H1 (cell line): ENCODE data around the gene PARP4. TPM values are rescaled to one million over a fixed set of nuclear protein-coding genes. Genes with fewer than 3 reads are reported as not detected.
"Not testable (repeated sequence)": the region's sequence is repeated elsewhere in the genome, so short reads cannot be mapped to it uniquely, and the experiment has no call there.

Experiments
- CTCF ChIA-PET: fragments of 300-600 bp; sonication (Branson Sonifier 250); formaldehyde crosslinking; loops from one replicate; lab custom pipeline; 2021; ENCODE audit not compliant: partially characterized antibody; lab: Charles Lee
- POLR2A ChIA-PET: fragments of 300-600 bp; sonication (Branson Sonifier 250); formaldehyde crosslinking; loops from one replicate; lab custom pipeline; 2021; ENCODE audit warnings: inconsistent platforms; ENCODE audit not compliant: partially characterized antibody; lab: Charles Lee
- DNase-seq, 2 experiments: peaks; one replicate each; pipeline versions ENCODE4 v3.0.0 to v3.0.0-alpha.2; 2010 to 2022; ENCODE audit warnings: low spot score in 2 of 2, low read depth in 1 of 2, mixed read lengths in 1 of 2
- FAIRE-seq: peaks from 2 replicates; lab custom pipeline; 2011; peaks lifted over from hg19 to GRCh38; lab: Jason Lieb, UNC
- H2AFZ ChIP-seq: 2 replicates; pipeline ENCODE4 v1.8.1; 2012; ENCODE audit warnings: low read length, inconsistent platforms
- H2AK5ac ChIP-seq: 2 replicates; pipeline ENCODE4 v1.6.1; 2013; ENCODE audit warnings: low read depth, low read length
- H2BK120ac ChIP-seq: replicated peaks from 2 replicates; pipeline ENCODE3; 2013; ENCODE audit warnings: low read depth, low read length, inconsistent platforms
- H2BK12ac ChIP-seq: 2 replicates; pipeline ENCODE4 v1.6.1; 2013; ENCODE audit warnings: low read depth, low read length
- H2BK15ac ChIP-seq: 2 replicates; pipeline ENCODE4 v1.6.1; 2013; ENCODE audit warnings: low read length
- H2BK20ac ChIP-seq: 2 replicates; pipeline ENCODE4 v1.6.1; 2013; ENCODE audit warnings: low read length
- H2BK5ac ChIP-seq: 2 replicates; pipeline ENCODE4 v1.6.1; 2013; ENCODE audit warnings: low read depth, low read length
- H3K14ac ChIP-seq: 2 replicates; pipeline ENCODE4 v1.6.1; 2013; ENCODE audit warnings: inconsistent platforms; ENCODE audit not compliant: insufficient read length
- H3K18ac ChIP-seq: 2 replicates; pipeline ENCODE4 v1.6.1; 2013; ENCODE audit warnings: low read length; ENCODE audit errors: extremely low read depth
- H3K23ac ChIP-seq: 2 replicates; pipeline ENCODE4 v1.6.1; 2013; ENCODE audit warnings: inconsistent platforms; ENCODE audit not compliant: insufficient read length
- H3K23me2 ChIP-seq: 2 replicates; pipeline ENCODE4 v1.6.1; 2013; ENCODE audit warnings: low read depth, low read length
- H3K27ac ChIP-seq: 2 replicates; pipeline ENCODE4 v1.6.1; 2011; ENCODE audit warnings: low read depth, low read length, inconsistent platforms
- H3K27me3 ChIP-seq, 4 experiments: replicated peaks in 1 of 4; 1 replicate in 1 of 4; 2 replicates in 3 of 4; pipeline versions ENCODE4 v1.6.1 to v1.8.1; 2011 to 2013; ENCODE audit warnings: low read length in 3 of 4, mild to moderate bottlenecking in 3 of 4, inconsistent platforms in 2 of 4, mixed read lengths in 2 of 4, moderate library complexity in 1 of 4; ENCODE audit not compliant: control insufficient read depth in 3 of 4, insufficient read depth in 3 of 4; ENCODE audit errors: extremely low read depth in 1 of 4
- H3K36me3 ChIP-seq, 4 experiments: 2 replicates each; pipeline versions ENCODE4 v1.6.1 to v1.8.1; 2011 to 2013; ENCODE audit warnings: mild to moderate bottlenecking in 4 of 4, low read length in 3 of 4, moderate library complexity in 2 of 4, control low read depth in 1 of 4, inconsistent platforms in 1 of 4; ENCODE audit not compliant: insufficient read depth in 4 of 4, control insufficient read depth in 2 of 4
- H3K4ac ChIP-seq: replicated peaks from 2 replicates; pipeline ENCODE3; 2013; ENCODE audit warnings: low read length, low read depth, mixed read lengths, inconsistent platforms; ENCODE audit not compliant: insufficient read length
- H3K4me1 ChIP-seq, 4 experiments: replicated peaks in 1 of 4; 1 replicate in 1 of 4; 2 replicates in 3 of 4; pipeline versions ENCODE4 v1.6.1 to v1.8.1; 2011 to 2013; ENCODE audit warnings: low read length in 3 of 4, inconsistent platforms in 2 of 4, mixed read lengths in 1 of 4; ENCODE audit not compliant: insufficient read depth in 4 of 4, control insufficient read depth in 3 of 4
- H3K4me2 ChIP-seq, 2 experiments: 2 replicates each; pipeline versions ENCODE4 v1.6.1 to v1.8.1; 2011 to 2013; ENCODE audit warnings: low read depth in 2 of 2, low read length in 2 of 2, control low read depth in 1 of 2, inconsistent platforms in 1 of 2, mild to moderate bottlenecking in 1 of 2; ENCODE audit not compliant: insufficient read depth in 1 of 2
- H3K4me3 ChIP-seq, 4 experiments: fragments of 200-600, 300-600 bp in 1 of 4; sonication (generic), shearing (Covaris generic), sonication (Bioruptor Twin) in 1 of 4; 2 replicates each; pipeline versions ENCODE4 v1.5.1 to v1.8.1; 2011 to 2016; ENCODE audit warnings: low read length in 4 of 4, low read depth in 3 of 4, control low read depth in 2 of 4, inconsistent platforms in 2 of 4, mild to moderate bottlenecking in 2 of 4, mixed read lengths in 1 of 4, moderate library complexity in 1 of 4; ENCODE audit not compliant: insufficient read depth in 2 of 4; ENCODE audit errors: extremely low read depth in 1 of 4
- H3K56ac ChIP-seq: replicated peaks from 2 replicates; pipeline ENCODE3; 2013; ENCODE audit warnings: low read depth, mild to moderate bottlenecking, mixed read lengths, low read length, inconsistent platforms; ENCODE audit not compliant: insufficient read length
- H3K79me1 ChIP-seq: 2 replicates; pipeline ENCODE4 v1.6.1; 2013; ENCODE audit warnings: low read depth, low read length, control low read depth
- H3K79me2 ChIP-seq, 2 experiments: 2 replicates each; pipeline versions ENCODE4 v1.6.1 to v1.8.1; 2012 to 2013; ENCODE audit warnings: low read length in 2 of 2, mild to moderate bottlenecking in 2 of 2, inconsistent platforms in 1 of 2; ENCODE audit not compliant: insufficient read depth in 2 of 2, control insufficient read depth in 1 of 2
- H3K9ac ChIP-seq, 4 experiments: replicated peaks in 1 of 4; 1 replicate in 1 of 4; 2 replicates in 3 of 4; pipeline versions ENCODE4 v1.6.1 to v1.8.1; 2011 to 2013; ENCODE audit warnings: low read depth in 3 of 4, low read length in 3 of 4, control low read depth in 2 of 4, mild to moderate bottlenecking in 2 of 4, moderate library complexity in 2 of 4, inconsistent platforms in 1 of 4; ENCODE audit errors: extremely low read depth in 1 of 4
- H3K9me3 ChIP-seq, 2 experiments: 2 replicates each; pipeline versions ENCODE4 v1.6.1 to v1.8.1; 2012 to 2013; ENCODE audit warnings: mild to moderate bottlenecking in 2 of 2, moderate library complexity in 2 of 2, control low read depth in 1 of 2, inconsistent platforms in 1 of 2, low read depth in 1 of 2, low read length in 1 of 2, mixed read lengths in 1 of 2; ENCODE audit not compliant: insufficient read depth in 2 of 2
- H4K20me1 ChIP-seq, 2 experiments: replicated peaks in 1 of 2; 2 replicates each; pipeline versions ENCODE3 to v1.8.1; 2011 to 2013; ENCODE audit warnings: inconsistent platforms in 2 of 2, low read length in 2 of 2, mild to moderate bottlenecking in 1 of 2; ENCODE audit not compliant: insufficient read depth in 2 of 2, control insufficient read depth in 1 of 2
- H4K5ac ChIP-seq: 2 replicates; pipeline ENCODE4 v1.6.1; 2013; ENCODE audit warnings: low read length, low read depth, mixed read lengths, inconsistent platforms; ENCODE audit not compliant: insufficient read length
- H4K8ac ChIP-seq: 2 replicates; pipeline ENCODE4 v1.8.0; 2013; ENCODE audit warnings: mild to moderate bottlenecking, moderate library complexity, low read length, inconsistent platforms; ENCODE audit not compliant: insufficient read depth; ENCODE audit errors: extremely low read depth
- H4K91ac ChIP-seq: replicated peaks from 2 replicates; pipeline ENCODE3; 2013; ENCODE audit warnings: low read length, mixed read lengths, inconsistent platforms; ENCODE audit not compliant: insufficient read length
- E2F6 ChIP-seq: IDR thresholded peaks from 2 replicates; pipeline ENCODE4 v1.6.1; 2012; ENCODE audit warnings: inconsistent platforms
- WGBS, 2 experiments: shearing (Covaris generic) in 1 of 2; methylation state at CpG; one replicate each; pipeline versions ENCODE4 v1.1.6 to v1.1.7; 2013 to 2015; ENCODE audit warnings: low lambda C conversion rate in 2 of 2, mixed read lengths in 2 of 2, inconsistent platforms in 1 of 2, low coverage in 1 of 2, missing lambda C conversion rate in 1 of 2; ENCODE audit not compliant: insufficient replicate concordance in 2 of 2, insufficient coverage in 1 of 2, insufficient read length in 1 of 2; ENCODE audit errors: extremely low coverage in 1 of 2, missing lambda C conversion rate in 1 of 2; 5-methylcytosine and 5-hydroxymethylcytosine counted together
- polyA plus RNA-seq, 7 experiments: library from polyadenylated mRNA; depleted of rRNA in 3 of 7; stranded (reverse) in 5 of 7; unstranded in 2 of 7; fragments of >200 nt in 5 of 7; fragments of 200-250 nt in 2 of 7; gene quantifications; 1 replicate in 5 of 7; 2 replicates in 1 of 7; 4 replicates in 1 of 7; pipeline versions ENCODE4 v1.2.1 to v1.2.3, GENCODE V29; 2011 to 2013; ENCODE audit warnings: missing spikeins in 2 of 7, mixed read lengths in 2 of 7
- total RNA-seq: library from RNA; stranded (reverse); fragmentation: NEBNext Ultra II Directional; extraction: Animal tissue kit (Norgen Biotek cat#: 25700); gene quantifications from 2 replicates; pipeline ENCODE4 v1.2.1, GENCODE V29; 2021

PARP4 gene
- total and polyA plus RNA-seq, 2 of the 8 experiments (the other 6 are each of a cell fraction or from before 2014, with no cell fraction given) = 22.2 to 40.3 TPM

DNA sequence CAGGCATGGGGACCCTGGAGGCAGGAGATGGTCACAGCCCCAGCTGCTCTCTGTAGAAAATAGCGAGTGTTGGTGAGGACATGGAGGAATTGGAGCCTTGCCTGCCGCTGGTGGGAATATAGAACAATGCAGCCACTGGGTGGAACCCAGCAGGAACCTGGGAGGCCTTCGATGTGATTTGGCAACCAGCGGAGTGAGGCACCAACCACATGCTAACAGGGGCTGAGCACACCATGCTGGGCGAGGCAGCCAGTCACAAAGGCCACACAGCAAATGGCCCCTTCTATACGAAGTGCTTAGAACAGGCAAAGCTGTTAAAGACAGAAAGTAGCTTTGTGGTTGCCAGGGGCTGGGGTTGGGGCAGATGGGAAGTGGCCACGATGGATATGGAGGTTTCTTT, 123.8 kb downstream of the PARP4 start:
- FAIRE-seq, DNase-seq, CTCF ChIA-PET, H3K56ac ChIP-seq, H2BK120ac ChIP-seq, H3K36me3 ChIP-seq, H2BK12ac ChIP-seq, POLR2A ChIA-PET, H2BK15ac ChIP-seq, H3K18ac ChIP-seq, H3K23me2 ChIP-seq, H4K5ac ChIP-seq, H2BK5ac ChIP-seq, H3K4ac ChIP-seq, H2BK20ac ChIP-seq, H3K4me3 ChIP-seq, H3K79me1 ChIP-seq, H3K27me3 ChIP-seq, H3K79me2 ChIP-seq, H3K23ac ChIP-seq: not testable (repeated sequence)
- WGBS, 2 experiments = 74% methylated on average over 7 of the region's 7 CpGs; no CpG with 5 or more reads in 1 of the 2 experiments
- peak; percentile 55 for TF ChIP-seq E2F6
- TF ChIP-seq, all 59 proteins: peak for 1; not testable (repeated sequence) for 58
- H3K27ac ChIP-seq, H3K9me3 ChIP-seq, H4K8ac ChIP-seq, H3K9ac ChIP-seq, H3K4me1 ChIP-seq, H2AFZ ChIP-seq, H3K14ac ChIP-seq, H2AK5ac ChIP-seq, H4K20me1 ChIP-seq, H4K91ac ChIP-seq, H3K4me2 ChIP-seq: not testable (repeated sequence)
